Measurements from ENCODE around the gene RRP7A.

- TF ChIP-seq FOXA1 (IDR thresholded peaks at IDR 0.05) (no peak), SUZ12 (IDR thresholded peaks at IDR 0.05) (no peak), L3MBTL2 (conservative IDR thresholded peaks at IDR 0.05) (no peak), BHLHE40 (IDR thresholded peaks at IDR 0.05; ENCODE audit: borderline replicate concordance) (no peak)
Measured at GRCh38 chr22:42553475-42554361, 34.1 kb upstream of the RRP7A start, which contains the start of gene SERHL2.
